Measurements from ENCODE around the gene ZSWIM8.

ZSWIM8 gene

GRCh38 chr10:73838008-73838567, 52.7 kb downstream of the ZSWIM8 start:
- CTCF ChIA-PET = no interaction called here
- TF ChIP-seq BHLHE40 (IDR thresholded peaks at IDR 0.05; ENCODE audit: borderline replicate concordance) = no peak
- no peak for DNase-seq (ENCODE audit: extremely low spot score)
- POLR2A ChIA-PET = no interaction called here

- POLR2A ChIA-PET = no interaction called here
- no peak for DNase-seq (ENCODE audit: extremely low spot score)
- CTCF ChIA-PET = no interaction called here
- TF ChIP-seq L3MBTL2 (conservative IDR thresholded peaks at IDR 0.05) (no peak), SUZ12 (IDR thresholded peaks at IDR 0.05) (no peak), PKNOX1 (IDR thresholded peaks at IDR 0.05) (no peak), ARNT (IDR thresholded peaks at IDR 0.05) (no peak), BHLHE40 (IDR thresholded peaks at IDR 0.05; ENCODE audit: borderline replicate concordance) (no peak), FOXK2 (IDR thresholded peaks at IDR 0.05) (no peak), FOXA1 (IDR thresholded peaks at IDR 0.05) (no peak), CTBP1 (IDR thresholded peaks at IDR 0.05; ENCODE audit: borderline replicate concordance) (no peak), SP1 (IDR thresholded peaks at IDR 0.05) (no peak)
Measured at GRCh38 chr10:73838827-73839226, 53.4 kb downstream of the ZSWIM8 start.

GRCh38 chr10:73839276-73839966, 54.0 kb downstream of the ZSWIM8 start:
- CTCF ChIA-PET = no interaction called here
- DNase-seq (ENCODE audit: extremely low spot score) = no peak
- POLR2A ChIA-PET = no interaction called here
- TF ChIP-seq HDGF (IDR thresholded peaks at IDR 0.05; ENCODE audit: borderline replicate concordance) (no peak), ARNT (IDR thresholded peaks at IDR 0.05) (no peak), FOXM1 (IDR thresholded peaks at IDR 0.05; ENCODE audit: borderline replicate concordance) (no peak), LEF1 (IDR thresholded peaks at IDR 0.05; ENCODE audit: borderline replicate concordance) (no peak), SP1 (IDR thresholded peaks at IDR 0.05) (no peak), CTBP1 (IDR thresholded peaks at IDR 0.05; ENCODE audit: borderline replicate concordance) (no peak), FOXK2 (IDR thresholded peaks at IDR 0.05) (no peak)

GRCh38 chr10:73840056-73840402, 54.6 kb downstream of the ZSWIM8 start:
- ChIA-PET POLR2A (no interaction called here), CTCF (no interaction called here)
- no peak for DNase-seq (ENCODE audit: extremely low spot score)
- TF ChIP-seq TARDBP (IDR thresholded peaks at IDR 0.05) (no peak), LEF1 (IDR thresholded peaks at IDR 0.05; ENCODE audit: borderline replicate concordance) (no peak), SP1 (IDR thresholded peaks at IDR 0.05) (no peak), HDGF (IDR thresholded peaks at IDR 0.05; ENCODE audit: borderline replicate concordance) (no peak), NFRKB (IDR thresholded peaks at IDR 0.05) (no peak), BHLHE40 (IDR thresholded peaks at IDR 0.05; ENCODE audit: borderline replicate concordance) (no peak), FOXK2 (IDR thresholded peaks at IDR 0.05) (no peak), PKNOX1 (IDR thresholded peaks at IDR 0.05) (no peak), ELF4 (IDR thresholded peaks at IDR 0.05) (no peak), L3MBTL2 (conservative IDR thresholded peaks at IDR 0.05) (no peak)

GRCh38 chr10:73840403-73841060, 55.1 kb downstream of the ZSWIM8 start:
- no peak for DNase-seq (ENCODE audit: extremely low spot score)
- TF ChIP-seq FOXA1 (IDR thresholded peaks at IDR 0.05) (no peak), TARDBP (IDR thresholded peaks at IDR 0.05) (no peak), FOXK2 (IDR thresholded peaks at IDR 0.05) (no peak), ELF4 (IDR thresholded peaks at IDR 0.05) (no peak), PKNOX1 (IDR thresholded peaks at IDR 0.05) (no peak), FOXM1 (IDR thresholded peaks at IDR 0.05; ENCODE audit: borderline replicate concordance) (no peak), HDGF (IDR thresholded peaks at IDR 0.05; ENCODE audit: borderline replicate concordance) (no peak), NFRKB (IDR thresholded peaks at IDR 0.05) (no peak), SP1 (IDR thresholded peaks at IDR 0.05) (no peak), CTBP1 (IDR thresholded peaks at IDR 0.05; ENCODE audit: borderline replicate concordance) (no peak), LEF1 (IDR thresholded peaks at IDR 0.05; ENCODE audit: borderline replicate concordance) (no peak), SUZ12 (IDR thresholded peaks at IDR 0.05) (no peak), BHLHE40 (IDR thresholded peaks at IDR 0.05; ENCODE audit: borderline replicate concordance) (no peak), ZNF384 (IDR thresholded peaks at IDR 0.05) (no peak), ARNT (IDR thresholded peaks at IDR 0.05) (no peak), L3MBTL2 (conservative IDR thresholded peaks at IDR 0.05) (no peak)
- CTCF ChIA-PET = no interaction called here
- POLR2A ChIA-PET = no interaction called here

- CTCF ChIA-PET = no interaction called here
- POLR2A ChIA-PET = no interaction called here
- TF ChIP-seq HDGF (IDR thresholded peaks at IDR 0.05; ENCODE audit: borderline replicate concordance) (no peak), NFRKB (IDR thresholded peaks at IDR 0.05) (no peak), FOXA1 (IDR thresholded peaks at IDR 0.05) (no peak), SP1 (IDR thresholded peaks at IDR 0.05) (no peak), BHLHE40 (IDR thresholded peaks at IDR 0.05; ENCODE audit: borderline replicate concordance) (no peak), SUZ12 (IDR thresholded peaks at IDR 0.05) (no peak), CTBP1 (IDR thresholded peaks at IDR 0.05; ENCODE audit: borderline replicate concordance) (no peak)
Measured at GRCh38 chr10:73841061-73841421, 55.6 kb downstream of the ZSWIM8 start.

More at GRCh38 chr10:73841061-73841421, 55.6 kb downstream of the ZSWIM8 start:
- no peak for DNase-seq (ENCODE audit: extremely low spot score)

Data from HEK293T (cell line).